HG02642 (cell line): ENCODE measurements around the gene WWC2.
"Not testable (repeated sequence)": the region's sequence is repeated elsewhere in the genome, so short reads cannot be mapped to it uniquely, and the experiment has no call there.

Experiments
- ATAC-seq: cut with Tn5 transposase; IDR thresholded peaks from one replicate; pipeline ENCODE4 v1.9.1; 2021; ENCODE audit warnings: mild to moderate bottlenecking; ENCODE audit not compliant: unreplicated experiment, poor library complexity

The WWC2 gene

GRCh38 chr4:183192571-183192970 is 93.5 kb downstream of the WWC2 start:
- no peak for ATAC-seq

GRCh38 chr4:183193730-183194338 is 94.8 kb downstream of the WWC2 start:
- ATAC-seq, result not testable (repeated sequence)

- no peak for ATAC-seq
Measured at GRCh38 chr4:183195534-183195933, 96.5 kb downstream of the WWC2 start.

GRCh38 chr4:183197140-183197539 is 98.1 kb downstream of the WWC2 start:
- ATAC-seq, result no peak

GRCh38 chr4:183200453-183200852 is 101.4 kb downstream of the WWC2 start:
- ATAC-seq, result no peak

- no peak for ATAC-seq
Measured at GRCh38 chr4:183201331-183201730, 102.3 kb downstream of the WWC2 start.

GRCh38 chr4:183202523-183202922 is 103.5 kb downstream of the WWC2 start:
- no peak for ATAC-seq

- ATAC-seq, result no peak
Measured at GRCh38 chr4:183204793-183205192, 105.7 kb downstream of the WWC2 start.

- no peak for ATAC-seq
Measured at GRCh38 chr4:183205193-183205592, 106.1 kb downstream of the WWC2 start.

- no peak for ATAC-seq
Measured at GRCh38 chr4:183205709-183206108, 106.7 kb downstream of the WWC2 start.

GRCh38 chr4:183211533-183211932 is 112.5 kb downstream of the WWC2 start:
- ATAC-seq, result no peak

- ATAC-seq, result no peak
Measured at GRCh38 chr4:183213996-183214395, 114.9 kb downstream of the WWC2 start.

- ATAC-seq, result no peak
Measured at GRCh38 chr4:183214912-183215488, 115.9 kb downstream of the WWC2 start.

- ATAC-seq, result no peak
Measured at GRCh38 chr4:183220236-183220635, 121.2 kb downstream of the WWC2 start.

GRCh38 chr4:183223053-183223452 is 124.0 kb downstream of the WWC2 start:
- ATAC-seq, result no peak

GRCh38 chr4:183229397-183229796 is 130.3 kb downstream of the WWC2 start:
- ATAC-seq, result no peak

- no peak for ATAC-seq
Measured at GRCh38 chr4:183240581-183241321, 141.7 kb downstream of the WWC2 start.

GRCh38 chr4:183241322-183241640 is 142.2 kb downstream of the WWC2 start:
- ATAC-seq, result no peak

- no peak for ATAC-seq
Measured at GRCh38 chr4:183241721-183242151, 142.7 kb downstream of the WWC2 start.

- ATAC-seq, result no peak
Measured at GRCh38 chr4:183242291-183242690, 143.2 kb downstream of the WWC2 start.

- no peak for ATAC-seq
Measured at GRCh38 chr4:183244019-183244418, 145.0 kb downstream of the WWC2 start.

GRCh38 chr4:183244506-183244905 is 145.4 kb downstream of the WWC2 start:
- no peak for ATAC-seq
